ENCODE measurements around the gene GHRL.

Gene GHRL

DNA sequence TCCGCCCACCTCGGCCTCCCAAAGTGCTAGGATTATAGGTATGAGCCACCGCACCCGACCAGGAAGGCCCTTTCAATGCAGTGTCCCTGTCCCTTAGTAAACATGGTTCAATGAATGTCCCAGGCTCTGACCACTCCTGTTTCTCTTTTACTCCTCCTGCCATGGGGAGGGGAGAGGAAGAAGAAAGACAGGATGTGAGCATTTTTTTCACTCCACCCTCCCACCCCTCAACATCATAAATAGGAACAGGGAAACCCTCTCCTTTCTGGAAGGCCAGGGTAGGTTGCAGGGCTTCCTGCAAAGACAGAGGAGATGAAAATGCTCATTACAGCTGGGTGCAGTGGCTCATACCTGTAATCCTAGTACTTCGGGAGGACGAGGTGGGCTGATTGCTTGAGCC, 51.9 kb downstream of the GHRL start:
- DNase-seq = no peak

DNA sequence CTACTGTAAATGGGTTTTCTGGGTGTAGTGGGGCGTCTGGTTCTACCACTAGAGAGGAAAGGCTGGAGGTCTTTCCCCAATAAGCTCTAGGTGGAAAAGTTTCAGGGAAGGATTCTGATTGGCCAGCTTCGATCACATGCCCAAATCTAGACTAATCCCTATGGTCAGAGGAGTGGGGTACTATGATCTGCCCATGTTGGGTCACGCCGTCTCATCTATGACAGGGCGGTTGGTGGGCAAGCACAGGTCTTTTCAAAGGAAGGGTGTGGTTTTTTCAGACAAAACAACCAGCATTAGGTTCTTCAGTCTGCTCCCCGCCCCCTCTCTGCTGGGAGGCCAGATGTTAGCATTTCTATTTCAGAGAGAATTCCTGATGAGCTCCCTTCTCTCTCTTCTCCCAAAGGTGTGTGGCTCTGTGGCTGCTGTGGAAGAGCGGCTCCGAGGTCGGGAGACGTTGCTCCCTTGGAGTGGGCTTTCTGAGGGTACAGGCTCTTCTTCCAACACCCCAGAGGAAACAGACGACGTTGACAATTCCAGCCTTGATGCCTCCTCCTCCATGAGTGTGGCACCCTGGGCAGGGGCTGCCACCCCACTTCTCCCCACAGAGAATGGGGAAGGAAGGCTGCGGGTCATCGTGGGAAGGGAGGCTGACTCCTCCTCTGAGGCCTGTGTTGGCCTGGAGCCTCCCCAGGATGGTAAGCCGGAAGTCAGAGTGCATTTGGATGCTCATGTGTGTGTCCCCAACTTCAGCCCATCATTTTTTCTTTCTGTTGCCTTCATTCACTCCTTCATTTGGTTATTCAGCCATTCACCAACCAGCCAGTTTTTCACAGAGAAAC, 54.2 kb downstream of the GHRL start:
- peak; percentile 39 for DNase-seq

Measured in CD4-positive, alpha-beta T cell treated with Interferon gamma for 1 hour (primary cell).